Measurements from ENCODE around the gene TNK1. TPM values are rescaled to one million over a fixed set of nuclear protein-coding genes. Genes with fewer than 3 reads are reported as not detected.

Gene TNK1
- total RNA-seq, 1 experiment from 2014 or later: 10.1 TPM

GRCh38 chr17:7389924-7390910 is 9.3 kb downstream of the TNK1 start:
- H3K27ac ChIP-seq (ENCODE audit: insufficient read length, low read depth, low read length): no peak overlapping the region
- H3K79me1 ChIP-seq (ENCODE audit: insufficient read depth, low read depth, low read length, poor library complexity, severe bottlenecking): no peaks in the 10 kb centered on the region
- Mint-ChIP-seq H3K9me3 (no peaks in the 10 kb centered on the region; a peak in 1 of 5 replicates), H3K4me3 (no peak overlapping the region; a peak in 1 of 5 replicates), H3K27me3 (ENCODE audit: low read depth) (peaks cover 2% of the 10 kb centered on the region), H3K36me3 (ENCODE audit: insufficient read depth in 1 of 3, low read depth in 3 of 3) (peaks cover 27 to 56% (median 41%) of the 10 kb centered on the region in 3 experiments), H3K4me1 (peaks cover 22% of the 10 kb centered on the region in 2 experiments), H3K27ac (no peak overlapping the region; a peak in 1 of 7 replicates)
- no peak overlapping the region for H4K91ac ChIP-seq (ENCODE audit: insufficient read length, low read depth, low read length)
- H3K18ac ChIP-seq (ENCODE audit: insufficient read length, low read depth, low read length): no peak overlapping the region
- H3K9me3 ChIP-seq (ENCODE audit: control insufficient read depth, low read depth, low read length): no peaks in the 10 kb centered on the region
- peaks cover 12% of the 10 kb centered on the region for H3K23me2 ChIP-seq (ENCODE audit: insufficient read length, low read depth, low read length, poor library complexity, severe bottlenecking)
- peaks cover 2% of the 10 kb centered on the region for H4K20me1 ChIP-seq (ENCODE audit: control insufficient read depth, insufficient read depth, insufficient read length)
- H3K4ac ChIP-seq (ENCODE audit: low read depth, low read length): no peak overlapping the region
- no peak overlapping the region for H2BK15ac ChIP-seq (ENCODE audit: low read depth, low read length)
- H2AFZ ChIP-seq (ENCODE audit: low read length): no peak overlapping the region
- peak; percentile 46 for DNase-seq
- H2BK120ac ChIP-seq (ENCODE audit: low read depth, low read length, poor library complexity, severe bottlenecking): no peak overlapping the region
- no peak overlapping the region for H2BK5ac ChIP-seq (ENCODE audit: insufficient read length, low read length)
- H3K4me2 ChIP-seq (ENCODE audit: insufficient read depth, insufficient read length, low read length): no peak overlapping the region
- no peaks in the 10 kb centered on the region for H3K79me2 ChIP-seq (ENCODE audit: insufficient read depth, low read length)
- H3K9ac ChIP-seq (ENCODE audit: extremely low read depth, insufficient read length, low read length): no peak overlapping the region
- no peaks in the 10 kb centered on the region for H3K27me3 ChIP-seq (ENCODE audit: insufficient read depth, low read length)
- WGBS (ENCODE audit: extremely low coverage, insufficient read length, low lambda C conversion rate): no CpG with 5 or more reads among the region's 19 CpGs
- no peak overlapping the region for H2BK20ac ChIP-seq (ENCODE audit: low read depth, low read length, poor library complexity, severe bottlenecking)
- no peak overlapping the region for H3K56ac ChIP-seq (ENCODE audit: insufficient read length, low read depth, low read length)
- H2BK12ac ChIP-seq (ENCODE audit: insufficient read length, low read depth, low read length): no peak overlapping the region
- no peak overlapping the region for H4K5ac ChIP-seq (ENCODE audit: insufficient read length, low read depth, low read length)
- H3K23ac ChIP-seq (ENCODE audit: insufficient read length, low read depth, low read length): no peak overlapping the region
- no peak overlapping the region for H3T11ph ChIP-seq (ENCODE audit: low read length)
- no peak overlapping the region for H2AK5ac ChIP-seq (ENCODE audit: insufficient read length, low read length)
- TF ChIP-seq CTCF (conservative IDR thresholded peaks at IDR 0.05): no peak
- H3K4me1 ChIP-seq (ENCODE audit: insufficient read depth, low read length): peaks cover 7% of the 10 kb centered on the region; the same call in 1 of the 2 replicates
- H3K14ac ChIP-seq (ENCODE audit: insufficient read depth, low read length): no peak overlapping the region
- no peak overlapping the region for H4K8ac ChIP-seq (replicated peaks; ENCODE audit: insufficient read length, low read depth, low read length)

Data from H9 (cell line).